HepG2 (cell line): ENCODE measurements around the gene TMEM253. TPM values are rescaled to one million over a fixed set of nuclear protein-coding genes. Genes with fewer than 3 reads are reported as not detected.

Experiments
- BHLHE40 ChIP-seq: IDR thresholded peaks from 2 replicates; pipeline ENCODE4 v1.6.1; 2011; ENCODE audit warnings: low read length, improper control_type of control experiment
- IKZF4 ChIP-seq: sonication (generic); formaldehyde crosslinking; IDR thresholded peaks from 2 replicates; pipeline ENCODE4 v1.5.1; 2020; ENCODE audit warnings: borderline replicate concordance, mild to moderate bottlenecking, low read depth, missing genetic modification reagents; ENCODE audit errors: not compliant biosample characterization
- ISX ChIP-seq: sonication (generic); formaldehyde crosslinking; conservative IDR thresholded peaks from 2 replicates; pipeline ENCODE4 v1.5.0; 2020; ENCODE audit warnings: missing genetic modification reagents
- MIXL1 ChIP-seq: IDR thresholded peaks from 2 replicates; pipeline ENCODE4 v1.6.1; 2016
- PAWR ChIP-seq: sonication (generic); formaldehyde crosslinking; IDR thresholded peaks from 2 replicates; pipeline ENCODE4 v1.4.0; 2020; ENCODE audit warnings: missing genetic modification reagents, mild to moderate bottlenecking, borderline replicate concordance
- SSRP1 ChIP-seq: IDR thresholded peaks from 2 replicates; pipeline ENCODE4 v1.6.1; 2016; ENCODE audit warnings: control low read depth
- ZBTB20 ChIP-seq: sonication (generic); formaldehyde crosslinking; IDR thresholded peaks from 2 replicates; pipeline ENCODE4 v1.8.1; 2023; ENCODE audit warnings: missing genetic modification reagents, low read depth, mild to moderate bottlenecking, borderline replicate concordance
- ZBTB21 ChIP-seq: sonication (generic); formaldehyde crosslinking; IDR thresholded peaks from 2 replicates; pipeline ENCODE4 v1.4.0; 2020; ENCODE audit warnings: missing genetic modification reagents
- ZNF205 ChIP-seq: IDR thresholded peaks from 2 replicates; pipeline ENCODE4 v1.6.1; 2018; ENCODE audit warnings: missing biosample characterization, missing genetic modification reagents
- ZNF33A ChIP-seq: sonication (generic); formaldehyde crosslinking; IDR thresholded peaks from 2 replicates; pipeline ENCODE4 v1.5.1; 2020; ENCODE audit warnings: missing genetic modification reagents, mild to moderate bottlenecking, moderate library complexity, borderline replicate concordance
- ZNF563 ChIP-seq: sonication (generic); formaldehyde crosslinking; IDR thresholded peaks from 2 replicates; pipeline ENCODE4 v1.8.0; 2022; ENCODE audit warnings: mild to moderate bottlenecking, moderate library complexity, missing genetic modification reagents
- ZNF672 ChIP-seq: sonication (generic); formaldehyde crosslinking; IDR thresholded peaks from 2 replicates; pipeline ENCODE4 v1.8.1; 2022; ENCODE audit warnings: missing genetic modification reagents
- ZNF83 ChIP-seq: sonication (generic); formaldehyde crosslinking; IDR thresholded peaks from 2 replicates; pipeline ENCODE4 v1.4.0; 2020; ENCODE audit warnings: missing genetic modification reagents, mild to moderate bottlenecking, borderline replicate concordance
- polyA plus RNA-seq, 8 experiments: library from polyadenylated mRNA; depleted of rRNA in 3 of 8; stranded (reverse) in 7 of 8; unstranded in 1 of 8; fragments of >200 nt; fragmentation: Illumina TruSeq in 4 of 8; extraction: Trizol in 4 of 8; gene quantifications; 2 replicates each; pipeline versions ENCODE4 v1.2.1 to v1.2.3, GENCODE V29; 2011 to 2016; ENCODE audit warnings: low read depth in 4 of 8, missing spikeins in 1 of 8, mixed read lengths in 1 of 8; ENCODE audit not compliant: insufficient read depth in 1 of 8
- total RNA-seq, 5 experiments: library from RNA; depleted of rRNA; stranded (reverse); fragments of >200 nt; fragmentation: Illumina TruSeq; extraction: Trizol; gene quantifications; 2 replicates each; pipeline ENCODE4 v1.2.3, GENCODE V29; 2016; ENCODE audit warnings: low read depth in 1 of 5
- TF ChIP-seq, protein P1 (sequence below): sonication (generic); formaldehyde crosslinking; IDR thresholded peaks from 2 replicates; pipeline ENCODE4 v1.4.0; 2020; ENCODE audit warnings: missing genetic modification reagents, mild to moderate bottlenecking, borderline replicate concordance
- TF ChIP-seq, protein P2 (sequence below): sonication (generic); IDR thresholded peaks from 2 replicates; pipeline ENCODE4 v1.6.1; 2016; ENCODE audit warnings: low read depth, borderline replicate concordance
- TF ChIP-seq, protein P3 (sequence below): sonication (generic); formaldehyde crosslinking; IDR thresholded peaks from 2 replicates; pipeline ENCODE4 v1.5.0; 2020; ENCODE audit warnings: missing genetic modification reagents
- TF ChIP-seq, protein P4 (sequence below): sonication (generic); formaldehyde crosslinking; IDR thresholded peaks from 2 replicates; pipeline ENCODE4 v1.5.1; 2020; ENCODE audit warnings: missing genetic modification reagents, mild to moderate bottlenecking, borderline replicate concordance
- TF ChIP-seq, protein P5 (sequence below): sonication (generic); formaldehyde crosslinking; IDR thresholded peaks from 2 replicates; pipeline ENCODE4 v1.4.0; 2020; ENCODE audit warnings: mild to moderate bottlenecking, missing genetic modification reagents

TMEM253 gene
- total and polyA plus RNA-seq, 2 of the 13 experiments (the other 11 are each of a cell fraction or from before 2014, with no cell fraction given) = 0.29 to 0.45 TPM

DNA sequence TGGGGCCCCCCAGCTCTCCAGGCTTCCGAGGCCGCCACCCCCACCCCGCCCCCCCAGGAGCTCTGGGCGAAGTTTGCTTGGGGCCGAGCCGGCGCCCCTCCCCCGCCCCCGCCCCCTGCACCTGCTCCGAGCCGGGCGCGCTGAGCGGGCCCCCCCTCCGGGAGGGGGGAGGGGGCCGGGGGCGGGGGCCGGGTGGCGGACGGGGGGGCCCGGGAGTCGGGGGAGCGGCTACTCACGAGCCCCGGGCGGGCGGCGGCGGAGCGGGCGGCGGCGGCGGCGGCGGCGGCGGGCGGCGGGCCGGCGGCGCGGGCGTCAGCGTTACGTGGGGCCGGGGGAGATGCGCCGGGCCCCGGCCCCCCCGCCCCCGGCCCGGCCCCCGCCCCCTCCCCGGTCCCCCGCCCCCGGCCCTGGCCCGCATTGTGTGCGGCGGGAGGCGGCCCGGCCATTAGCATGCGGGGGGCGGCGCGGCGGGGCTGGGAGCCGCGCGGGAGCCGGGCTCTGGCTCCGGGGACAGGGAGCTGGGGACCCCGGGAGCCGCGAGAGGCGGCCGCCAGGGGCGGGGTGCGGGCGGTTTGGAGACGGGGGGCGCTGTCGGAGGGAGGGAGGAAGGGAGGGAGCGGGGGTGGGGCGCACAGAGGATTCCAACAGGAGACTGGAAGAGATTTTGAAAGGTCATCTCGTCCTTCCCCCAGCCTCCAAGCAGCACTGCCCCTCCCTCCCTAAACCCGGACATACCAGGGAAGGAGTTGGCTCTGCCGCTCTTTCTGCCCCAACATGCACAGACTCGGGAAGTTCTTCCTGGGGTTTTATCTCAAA lies 2.6 kb upstream of the TMEM253 start, which contains the start of gene ZNF219 (continued):
- TF ChIP-seq, protein P1, sequence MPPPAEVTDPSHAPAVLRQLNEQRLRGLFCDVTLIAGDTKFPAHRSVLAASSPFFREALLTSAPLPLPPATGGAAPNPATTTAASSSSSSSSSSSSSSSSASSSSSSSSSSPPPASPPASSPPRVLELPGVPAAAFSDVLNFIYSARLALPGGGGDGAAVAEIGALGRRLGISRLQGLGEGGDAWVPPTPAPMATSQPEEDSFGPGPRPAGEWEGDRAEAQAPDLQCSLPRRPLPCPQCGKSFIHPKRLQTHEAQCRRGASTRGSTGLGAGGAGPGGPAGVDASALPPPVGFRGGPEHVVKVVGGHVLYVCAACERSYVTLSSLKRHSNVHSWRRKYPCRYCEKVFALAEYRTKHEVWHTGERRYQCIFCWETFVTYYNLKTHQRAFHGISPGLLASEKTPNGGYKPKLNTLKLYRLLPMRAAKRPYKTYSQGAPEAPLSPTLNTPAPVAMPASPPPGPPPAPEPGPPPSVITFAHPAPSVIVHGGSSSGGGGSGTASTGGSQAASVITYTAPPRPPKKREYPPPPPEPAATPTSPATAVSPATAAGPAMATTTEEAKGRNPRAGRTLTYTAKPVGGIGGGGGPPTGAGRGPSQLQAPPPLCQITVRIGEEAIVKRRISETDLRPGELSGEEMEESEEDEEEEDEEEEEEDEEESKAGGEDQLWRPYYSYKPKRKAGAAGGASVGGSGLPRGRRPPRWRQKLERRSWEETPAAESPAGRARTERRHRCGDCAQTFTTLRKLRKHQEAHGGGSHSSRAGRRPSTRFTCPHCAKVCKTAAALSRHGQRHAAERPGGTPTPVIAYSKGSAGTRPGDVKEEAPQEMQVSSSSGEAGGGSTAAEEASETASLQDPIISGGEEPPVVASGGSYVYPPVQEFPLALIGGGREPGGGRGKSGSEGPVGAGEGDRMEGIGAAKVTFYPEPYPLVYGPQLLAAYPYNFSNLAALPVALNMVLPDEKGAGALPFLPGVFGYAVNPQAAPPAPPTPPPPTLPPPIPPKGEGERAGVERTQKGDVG (CRISPR knock-in tag) = no peak
- TF ChIP-seq, protein P2, sequence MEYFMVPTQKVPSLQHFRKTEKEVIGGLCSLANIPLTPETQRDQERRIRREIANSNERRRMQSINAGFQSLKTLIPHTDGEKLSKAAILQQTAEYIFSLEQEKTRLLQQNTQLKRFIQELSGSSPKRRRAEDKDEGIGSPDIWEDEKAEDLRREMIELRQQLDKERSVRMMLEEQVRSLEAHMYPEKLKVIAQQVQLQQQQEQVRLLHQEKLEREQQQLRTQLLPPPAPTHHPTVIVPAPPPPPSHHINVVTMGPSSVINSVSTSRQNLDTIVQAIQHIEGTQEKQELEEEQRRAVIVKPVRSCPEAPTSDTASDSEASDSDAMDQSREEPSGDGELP = no peak
- TF ChIP-seq ZNF83 (CRISPR knock-in tag) (no peak), SSRP1 (CRISPR knock-in tag) (no peak), ZNF672 (CRISPR knock-in tag) (peak; percentile 99), ZNF205 (CRISPR knock-in tag) (no peak), ZNF33A (CRISPR knock-in tag) (no peak), ZBTB20 (no peak), MIXL1 (CRISPR knock-in tag) (no peak), ISX (CRISPR knock-in tag) (no peak), ZBTB21 (CRISPR knock-in tag) (no peak), BHLHE40 (no peak), PAWR (CRISPR knock-in tag) (no peak), IKZF4 (CRISPR knock-in tag) (no peak), ZNF563 (CRISPR knock-in tag) (no peak)
- TF ChIP-seq, protein P3, sequence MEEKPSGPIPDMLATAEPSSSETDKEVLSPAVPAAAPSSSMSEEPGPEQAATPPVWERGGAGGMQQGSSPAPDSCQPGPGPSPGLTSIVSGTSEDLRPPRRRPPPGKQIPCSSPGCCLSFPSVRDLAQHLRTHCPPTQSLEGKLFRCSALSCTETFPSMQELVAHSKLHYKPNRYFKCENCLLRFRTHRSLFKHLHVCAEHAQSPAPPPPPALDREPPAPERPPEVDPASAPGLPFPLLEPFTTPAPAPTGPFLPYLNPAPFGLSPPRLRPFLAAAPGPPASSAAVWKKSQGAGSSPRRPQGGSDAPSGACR = no peak
- TF ChIP-seq, protein P4, sequence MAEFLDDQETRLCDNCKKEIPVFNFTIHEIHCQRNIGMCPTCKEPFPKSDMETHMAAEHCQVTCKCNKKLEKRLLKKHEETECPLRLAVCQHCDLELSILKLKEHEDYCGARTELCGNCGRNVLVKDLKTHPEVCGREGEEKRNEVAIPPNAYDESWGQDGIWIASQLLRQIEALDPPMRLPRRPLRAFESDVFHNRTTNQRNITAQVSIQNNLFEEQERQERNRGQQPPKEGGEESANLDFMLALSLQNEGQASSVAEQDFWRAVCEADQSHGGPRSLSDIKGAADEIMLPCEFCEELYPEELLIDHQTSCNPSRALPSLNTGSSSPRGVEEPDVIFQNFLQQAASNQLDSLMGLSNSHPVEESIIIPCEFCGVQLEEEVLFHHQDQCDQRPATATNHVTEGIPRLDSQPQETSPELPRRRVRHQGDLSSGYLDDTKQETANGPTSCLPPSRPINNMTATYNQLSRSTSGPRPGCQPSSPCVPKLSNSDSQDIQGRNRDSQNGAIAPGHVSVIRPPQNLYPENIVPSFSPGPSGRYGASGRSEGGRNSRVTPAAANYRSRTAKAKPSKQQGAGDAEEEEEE (CRISPR knock-in tag) = no peak
- TF ChIP-seq, protein P5, sequence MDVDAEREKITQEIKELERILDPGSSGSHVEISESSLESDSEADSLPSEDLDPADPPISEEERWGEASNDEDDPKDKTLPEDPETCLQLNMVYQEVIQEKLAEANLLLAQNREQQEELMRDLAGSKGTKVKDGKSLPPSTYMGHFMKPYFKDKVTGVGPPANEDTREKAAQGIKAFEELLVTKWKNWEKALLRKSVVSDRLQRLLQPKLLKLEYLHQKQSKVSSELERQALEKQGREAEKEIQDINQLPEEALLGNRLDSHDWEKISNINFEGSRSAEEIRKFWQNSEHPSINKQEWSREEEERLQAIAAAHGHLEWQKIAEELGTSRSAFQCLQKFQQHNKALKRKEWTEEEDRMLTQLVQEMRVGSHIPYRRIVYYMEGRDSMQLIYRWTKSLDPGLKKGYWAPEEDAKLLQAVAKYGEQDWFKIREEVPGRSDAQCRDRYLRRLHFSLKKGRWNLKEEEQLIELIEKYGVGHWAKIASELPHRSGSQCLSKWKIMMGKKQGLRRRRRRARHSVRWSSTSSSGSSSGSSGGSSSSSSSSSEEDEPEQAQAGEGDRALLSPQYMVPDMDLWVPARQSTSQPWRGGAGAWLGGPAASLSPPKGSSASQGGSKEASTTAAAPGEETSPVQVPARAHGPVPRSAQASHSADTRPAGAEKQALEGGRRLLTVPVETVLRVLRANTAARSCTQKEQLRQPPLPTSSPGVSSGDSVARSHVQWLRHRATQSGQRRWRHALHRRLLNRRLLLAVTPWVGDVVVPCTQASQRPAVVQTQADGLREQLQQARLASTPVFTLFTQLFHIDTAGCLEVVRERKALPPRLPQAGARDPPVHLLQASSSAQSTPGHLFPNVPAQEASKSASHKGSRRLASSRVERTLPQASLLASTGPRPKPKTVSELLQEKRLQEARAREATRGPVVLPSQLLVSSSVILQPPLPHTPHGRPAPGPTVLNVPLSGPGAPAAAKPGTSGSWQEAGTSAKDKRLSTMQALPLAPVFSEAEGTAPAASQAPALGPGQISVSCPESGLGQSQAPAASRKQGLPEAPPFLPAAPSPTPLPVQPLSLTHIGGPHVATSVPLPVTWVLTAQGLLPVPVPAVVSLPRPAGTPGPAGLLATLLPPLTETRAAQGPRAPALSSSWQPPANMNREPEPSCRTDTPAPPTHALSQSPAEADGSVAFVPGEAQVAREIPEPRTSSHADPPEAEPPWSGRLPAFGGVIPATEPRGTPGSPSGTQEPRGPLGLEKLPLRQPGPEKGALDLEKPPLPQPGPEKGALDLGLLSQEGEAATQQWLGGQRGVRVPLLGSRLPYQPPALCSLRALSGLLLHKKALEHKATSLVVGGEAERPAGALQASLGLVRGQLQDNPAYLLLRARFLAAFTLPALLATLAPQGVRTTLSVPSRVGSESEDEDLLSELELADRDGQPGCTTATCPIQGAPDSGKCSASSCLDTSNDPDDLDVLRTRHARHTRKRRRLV (CRISPR knock-in tag) = no peak
